KMS-11 (cell line): ENCODE measurements around the gene PLEKHF1.
"Not testable (repeated sequence)": the region's sequence is repeated elsewhere in the genome, so short reads cannot be mapped to it uniquely, and the experiment has no call there.

Experiments
- H2AFZ ChIP-seq: fragments of 200-600 bp; sonication (generic); 2 replicates; pipeline ENCODE4 v1.6.1; 2016; ENCODE audit warnings: antibody characterized with exemption, mixed run types, low read depth
- H3K27ac ChIP-seq: fragments of 200-600 bp; sonication (generic); 2 replicates; pipeline ENCODE4 v1.6.1; 2016; ENCODE audit warnings: mild to moderate bottlenecking, mixed run types
- H3K27me3 ChIP-seq: fragments of 200-600 bp; sonication (generic); 2 replicates; pipeline ENCODE4 v1.6.1; 2017; ENCODE audit warnings: mild to moderate bottlenecking, low read depth, mixed run types, moderate library complexity; ENCODE audit not compliant: insufficient read depth
- H3K36me3 ChIP-seq: fragments of 200-600 bp; sonication (generic); 2 replicates; pipeline ENCODE4 v1.6.1; 2017; ENCODE audit warnings: mild to moderate bottlenecking, mixed run types; ENCODE audit not compliant: insufficient read depth
- H3K4me1 ChIP-seq: fragments of 200-600 bp; sonication (generic); 2 replicates; pipeline ENCODE4 v1.6.1; 2016; ENCODE audit warnings: mild to moderate bottlenecking, low read depth, mixed run types; ENCODE audit not compliant: poor library complexity, severe bottlenecking
- H3K4me2 ChIP-seq: fragments of 200-600 bp; sonication (generic); 2 replicates; pipeline ENCODE4 v1.7.0; 2016; ENCODE audit warnings: mild to moderate bottlenecking, mixed run types
- H3K4me3 ChIP-seq: fragments of 200-600 bp; sonication (generic); IDR thresholded peaks from 2 replicates; pipeline ENCODE4 v1.6.1; 2017; ENCODE audit warnings: low read depth, low read length, mixed read lengths; ENCODE audit not compliant: insufficient read depth
- H3K79me2 ChIP-seq: fragments of 200-600 bp; sonication (generic); 2 replicates; pipeline ENCODE4 v1.6.1; 2016; ENCODE audit warnings: low read depth, mixed run types; ENCODE audit not compliant: insufficient read depth
- H3K9ac ChIP-seq: fragments of 200-600 bp; sonication (generic); 2 replicates; pipeline ENCODE4 v1.6.1; 2016; ENCODE audit warnings: mild to moderate bottlenecking, mixed run types
- H4K20me1 ChIP-seq: fragments of 200-600 bp; sonication (generic); 2 replicates; pipeline ENCODE4 v1.6.1; 2016; ENCODE audit warnings: mild to moderate bottlenecking, mixed run types; ENCODE audit not compliant: insufficient read depth
- TF ChIP-seq, protein P1 (sequence below): fragments of 200-600 bp; sonication (generic); conservative IDR thresholded peaks from 2 replicates; pipeline ENCODE4 v1.6.1; 2017; ENCODE audit warnings: low read depth, mild to moderate bottlenecking, antibody characterized with exemption, low read length, moderate library complexity, mixed read lengths

Gene PLEKHF1

DNA sequence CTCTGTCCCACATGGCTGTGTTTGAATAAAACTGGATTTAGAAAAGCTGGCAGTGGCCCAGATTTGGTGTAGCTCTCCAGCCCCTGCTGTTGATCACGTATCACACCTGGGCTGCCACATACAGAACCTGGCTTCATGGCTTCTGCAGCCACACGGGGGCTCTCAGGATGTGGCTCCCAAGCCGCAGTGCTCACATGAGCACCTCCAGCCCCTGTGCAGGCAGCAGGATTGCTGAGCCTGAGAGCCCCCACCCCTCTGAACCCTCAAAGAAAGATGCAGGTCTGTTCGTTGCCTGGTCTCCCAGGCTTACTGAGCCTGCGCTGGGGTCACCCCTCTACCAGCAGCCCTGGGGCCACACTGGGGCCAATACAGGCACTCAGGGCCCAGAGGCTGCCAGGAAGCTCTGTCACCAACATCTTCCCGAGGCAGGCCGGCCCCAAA is 2.7 kb downstream of the PLEKHF1 start:
- H4K20me1 ChIP-seq, result no peaks in the 10 kb centered on the region
- H3K27me3 ChIP-seq, result no peaks in the 10 kb centered on the region
- no peaks in the 10 kb centered on the region for H3K4me1 ChIP-seq
- H3K79me2 ChIP-seq, result no peaks in the 10 kb centered on the region
- H3K36me3 ChIP-seq, result no peaks in the 10 kb centered on the region
- no peak overlapping the region for H3K4me2 ChIP-seq
- H2AFZ ChIP-seq, result no peak overlapping the region
- no peak overlapping the region for H3K27ac ChIP-seq
- TF ChIP-seq, protein P1, sequence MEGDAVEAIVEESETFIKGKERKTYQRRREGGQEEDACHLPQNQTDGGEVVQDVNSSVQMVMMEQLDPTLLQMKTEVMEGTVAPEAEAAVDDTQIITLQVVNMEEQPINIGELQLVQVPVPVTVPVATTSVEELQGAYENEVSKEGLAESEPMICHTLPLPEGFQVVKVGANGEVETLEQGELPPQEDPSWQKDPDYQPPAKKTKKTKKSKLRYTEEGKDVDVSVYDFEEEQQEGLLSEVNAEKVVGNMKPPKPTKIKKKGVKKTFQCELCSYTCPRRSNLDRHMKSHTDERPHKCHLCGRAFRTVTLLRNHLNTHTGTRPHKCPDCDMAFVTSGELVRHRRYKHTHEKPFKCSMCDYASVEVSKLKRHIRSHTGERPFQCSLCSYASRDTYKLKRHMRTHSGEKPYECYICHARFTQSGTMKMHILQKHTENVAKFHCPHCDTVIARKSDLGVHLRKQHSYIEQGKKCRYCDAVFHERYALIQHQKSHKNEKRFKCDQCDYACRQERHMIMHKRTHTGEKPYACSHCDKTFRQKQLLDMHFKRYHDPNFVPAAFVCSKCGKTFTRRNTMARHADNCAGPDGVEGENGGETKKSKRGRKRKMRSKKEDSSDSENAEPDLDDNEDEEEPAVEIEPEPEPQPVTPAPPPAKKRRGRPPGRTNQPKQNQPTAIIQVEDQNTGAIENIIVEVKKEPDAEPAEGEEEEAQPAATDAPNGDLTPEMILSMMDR, result no peak
- H3K4me3 ChIP-seq, result no peak overlapping the region
- no peak overlapping the region for H3K9ac ChIP-seq

DNA sequence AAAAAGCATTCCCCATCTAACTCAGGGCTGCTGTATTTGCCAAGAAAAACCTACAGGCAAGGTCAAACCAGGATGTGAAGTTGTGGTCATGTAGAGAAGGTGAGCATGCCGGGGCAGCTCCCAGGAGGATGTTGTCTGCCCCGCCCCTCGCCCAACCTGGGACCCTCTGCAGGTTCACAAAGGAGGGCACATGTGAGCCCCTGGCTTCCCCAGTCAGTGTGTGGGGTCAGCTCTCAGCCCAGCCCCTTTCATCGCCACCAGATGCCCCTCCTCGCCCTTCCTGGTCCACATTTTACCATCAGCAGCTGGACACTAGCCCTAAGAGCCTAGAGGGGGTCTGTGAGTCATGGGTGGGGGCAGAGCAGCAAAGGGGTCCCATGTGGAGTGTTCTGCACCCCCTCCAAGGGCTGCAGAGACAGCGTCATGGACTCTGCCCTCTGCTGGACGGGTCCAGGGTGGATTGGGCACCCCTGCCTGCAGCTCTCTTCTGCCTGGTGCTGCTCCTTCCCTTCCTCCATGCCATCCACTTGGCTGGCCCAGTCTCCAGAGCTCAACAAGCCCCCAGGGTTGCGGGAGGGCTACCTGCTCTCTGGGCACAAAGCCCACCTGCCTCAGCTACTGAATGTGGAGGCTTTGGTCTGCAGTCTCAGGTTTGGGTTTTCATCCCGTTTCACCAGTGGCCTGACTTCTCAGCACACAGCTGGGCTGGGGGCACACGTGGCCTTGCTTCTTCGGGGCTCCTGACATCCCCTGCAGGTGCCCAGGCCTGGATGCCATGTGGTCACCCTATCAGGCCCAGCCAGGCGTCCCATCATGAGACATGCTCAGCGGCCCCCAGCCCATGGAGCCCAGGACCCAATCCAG is 3.7 kb downstream of the PLEKHF1 start:
- H3K79me2 ChIP-seq, result no peaks in the 10 kb centered on the region
- TF ChIP-seq, protein P1, result no peak
- H3K9ac ChIP-seq, result no peak overlapping the region
- H4K20me1 ChIP-seq, result no peaks in the 10 kb centered on the region
- H3K27me3 ChIP-seq, result no peaks in the 10 kb centered on the region
- no peak overlapping the region for H3K4me2 ChIP-seq
- no peak overlapping the region for H2AFZ ChIP-seq
- no peak overlapping the region for H3K4me3 ChIP-seq
- H3K4me1 ChIP-seq, result no peaks in the 10 kb centered on the region
- H3K27ac ChIP-seq, result no peak overlapping the region
- H3K36me3 ChIP-seq, result no peaks in the 10 kb centered on the region

DNA sequence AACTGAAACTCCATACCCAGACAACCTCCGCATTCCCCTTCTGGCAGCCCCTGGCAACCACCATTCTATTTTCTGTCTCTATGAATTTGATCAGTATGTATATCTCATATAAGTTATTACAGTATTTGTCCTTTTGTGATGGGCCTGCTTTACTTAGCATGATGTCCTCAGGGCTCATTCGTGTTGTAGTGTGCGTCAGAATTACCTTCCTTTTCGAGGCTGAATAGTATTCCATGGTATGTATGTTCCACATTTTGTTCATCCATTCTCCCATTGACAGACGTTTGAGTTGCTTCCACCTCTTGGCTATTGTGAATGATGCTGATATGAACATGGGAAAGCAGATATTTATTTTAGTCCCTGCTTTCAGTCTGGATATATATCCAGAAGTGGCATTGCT is 5.0 kb downstream of the PLEKHF1 start:
- Histone ChIP-seq H3K4me1 (no peaks in the 10 kb centered on the region), H3K27ac (no peak overlapping the region), H3K27me3 (no peaks in the 10 kb centered on the region), H2AFZ (no peak overlapping the region), H3K4me2 (no peak overlapping the region), H4K20me1 (no peaks in the 10 kb centered on the region), H3K36me3 (no peaks in the 10 kb centered on the region), H3K79me2 (no peaks in the 10 kb centered on the region), H3K9ac (no peak overlapping the region), H3K4me3 (no peak overlapping the region)
- TF ChIP-seq, protein P1, result no peak

DNA sequence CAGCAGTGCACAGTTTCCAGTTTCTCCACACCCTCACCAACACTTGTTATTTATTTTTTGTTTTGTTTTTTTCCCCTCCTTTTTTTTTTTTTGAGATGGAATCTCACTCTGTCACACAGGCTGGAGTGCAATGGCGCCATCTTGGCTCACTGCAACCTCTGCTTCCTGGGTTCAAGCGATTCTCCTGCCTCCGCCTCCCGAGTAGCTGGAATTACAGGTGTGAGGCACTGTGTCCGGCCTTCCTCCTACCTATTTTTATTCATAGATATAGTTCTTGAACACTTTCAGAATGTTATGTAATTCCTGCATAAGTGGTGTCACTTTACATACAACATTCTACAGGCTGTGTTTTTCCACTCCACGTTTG is 5.7 kb downstream of the PLEKHF1 start:
- not testable (repeated sequence) for H3K27ac ChIP-seq, H3K4me1 ChIP-seq, H3K27me3 ChIP-seq, H3K4me3 ChIP-seq, H4K20me1 ChIP-seq, H3K36me3 ChIP-seq, H2AFZ ChIP-seq, H3K9ac ChIP-seq, H3K79me2 ChIP-seq, H3K4me2 ChIP-seq
